Neutrophil (primary cell): ENCODE results near the gene GRIN2B.

Experiments used
- H3K27ac ChIP-seq: fragments of 200-600 bp; sonication (generic); 2 replicates; pipeline ENCODE4 v1.5.1; 2016; ENCODE audit warnings: mild to moderate bottlenecking, moderate library complexity
- H3K27me3 ChIP-seq: fragments of 200-600 bp; sonication (generic); 2 replicates; pipeline ENCODE4 v1.6.0; 2016; ENCODE audit warnings: mild to moderate bottlenecking
- H3K36me3 ChIP-seq: fragments of 200-600 bp; sonication (generic); 2 replicates; pipeline ENCODE4 v1.5.1; 2017
- H3K4me1 ChIP-seq, 2 experiments: fragments of 200-600 bp in 1 of 2; sonication (generic) in 1 of 2; 1 replicate in 1 of 2; 2 replicates in 1 of 2; pipeline versions ENCODE4 v1.5.1 to v1.6.1; 2013 to 2016; ENCODE audit warnings: low read depth in 1 of 2, low read length in 1 of 2, mild to moderate bottlenecking in 1 of 2, moderate library complexity in 1 of 2; ENCODE audit not compliant: control insufficient read depth in 1 of 2, insufficient read depth in 1 of 2
- H3K4me3 ChIP-seq, 2 experiments: fragments of 200-600 bp in 1 of 2; sonication (generic) in 1 of 2; 1 replicate in 1 of 2; 2 replicates in 1 of 2; pipeline ENCODE4 v1.5.1; 2013 to 2016; ENCODE audit warnings: low read depth in 1 of 2, low read length in 1 of 2, mild to moderate bottlenecking in 1 of 2, moderate library complexity in 1 of 2
- H3K9me3 ChIP-seq: fragments of 200-600 bp; sonication (generic); 2 replicates; pipeline ENCODE4 v1.5.1; 2016
- CTCF ChIP-seq: fragments of 200-600 bp; sonication (generic); IDR thresholded peaks from 2 replicates; pipeline ENCODE4 v1.5.1; 2016; ENCODE audit warnings: antibody characterized with exemption

GRIN2B gene

GRCh38 chr12:13941258-13942249 is 39.8 kb downstream of the GRIN2B start:
- no peak for TF ChIP-seq CTCF
- Histone ChIP-seq H3K4me3 (no peak overlapping the region), H3K27ac (no peak overlapping the region), H3K36me3 (no peaks in the 10 kb centered on the region), H3K27me3 (peaks cover 22% of the 10 kb centered on the region), H3K9me3 (no peaks in the 10 kb centered on the region), H3K4me1 (no peaks in the 10 kb centered on the region)

DNA sequence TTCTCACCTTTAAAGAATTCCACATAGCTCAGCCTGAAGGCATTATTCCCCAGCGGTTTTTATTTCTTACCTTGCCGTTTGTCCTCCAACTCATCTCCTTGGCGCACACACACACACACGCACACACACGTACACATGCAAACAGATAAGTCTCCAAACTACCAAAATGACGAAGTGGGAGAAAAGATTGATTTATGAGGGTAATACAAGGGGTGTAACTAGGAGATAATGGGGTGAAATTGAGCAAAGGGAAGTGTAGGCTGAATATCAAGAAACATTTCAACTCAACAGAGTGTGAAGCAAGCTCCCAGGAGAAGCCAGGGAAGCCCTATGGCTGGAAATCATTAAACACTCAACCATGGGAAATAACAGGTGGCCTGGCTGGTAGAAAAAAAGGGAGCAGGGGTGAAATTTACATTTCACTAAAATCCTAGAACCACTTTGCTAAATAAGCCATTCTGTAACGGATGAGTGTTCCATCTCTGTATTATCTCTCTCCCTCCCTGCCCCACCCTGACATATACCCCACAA is 41.0 kb downstream of the GRIN2B start:
- TF ChIP-seq CTCF: no peak
- H3K4me1 ChIP-seq: no peaks in the 10 kb centered on the region
- no peaks in the 10 kb centered on the region for H3K9me3 ChIP-seq
- peaks cover 22% of the 10 kb centered on the region for H3K27me3 ChIP-seq
- H3K4me3 ChIP-seq: no peak overlapping the region
- H3K36me3 ChIP-seq: no peaks in the 10 kb centered on the region
- no peak overlapping the region for H3K27ac ChIP-seq

- no peaks in the 10 kb centered on the region for H3K36me3 ChIP-seq
- peaks cover 20% of the 10 kb centered on the region for H3K27me3 ChIP-seq
- H3K27ac ChIP-seq: no peak overlapping the region
- H3K4me3 ChIP-seq: no peak overlapping the region
- H3K9me3 ChIP-seq: no peaks in the 10 kb centered on the region
- no peaks in the 10 kb centered on the region for H3K4me1 ChIP-seq
- TF ChIP-seq CTCF: no peak
Observed at GRCh38 chr12:13937735-13938134, 43.7 kb downstream of the GRIN2B start.

GRCh38 chr12:13935169-13935568 is 46.2 kb downstream of the GRIN2B start:
- Histone ChIP-seq H3K27me3 (no peaks in the 10 kb centered on the region), H3K4me1 (no peaks in the 10 kb centered on the region), H3K4me3 (no peak overlapping the region), H3K9me3 (no peaks in the 10 kb centered on the region), H3K27ac (no peak overlapping the region), H3K36me3 (no peaks in the 10 kb centered on the region)
- TF ChIP-seq CTCF: no peak
